Uterus (tissue), 4 donors: Measurements from ENCODE around the gene ZFHX2. TPM values are rescaled to one million over a fixed set of nuclear protein-coding genes. Genes with fewer than 3 reads are reported as not detected.
A peak's percentile ranks its signal among the peaks of the same experiment; 100 is the strongest.

Experiments
- DNase-seq, 2 donors: peaks; one replicate each; pipeline ENCODE4 v3.0.0-alpha.2; 2019 to 2020
- H3K27ac ChIP-seq, 2 donors: fragments of 200-600 bp; sonication (generic); 1 replicate in 1 of 2; 2 replicates in 1 of 2; pipeline ENCODE4 v1.5.1; 2016 to 2018
- H3K27me3 ChIP-seq, 2 donors: fragments of 200-600 bp; sonication (generic); one replicate each; pipeline ENCODE4 v1.5.1; 2018 to 2019; ENCODE audit warnings: control low read depth in 1 of 2
- H3K36me3 ChIP-seq, 2 donors: fragments of 200-600 bp; sonication (generic); one replicate each; pipeline ENCODE4 v1.5.1; 2019; ENCODE audit warnings: control low read depth in 1 of 2
- H3K4me1 ChIP-seq, 2 donors: fragments of 200-600 bp; sonication (generic); one replicate each; pipeline ENCODE4 v1.5.1; 2018 to 2019; ENCODE audit warnings: control low read depth in 1 of 2
- H3K4me3 ChIP-seq, 2 donors: fragments of 200-600 bp; sonication (generic); 1 replicate in 1 of 2; 2 replicates in 1 of 2; pipeline ENCODE4 v1.5.1; 2018 to 2019; ENCODE audit warnings: mild to moderate bottlenecking in 1 of 2
- H3K9me3 ChIP-seq, 2 donors: fragments of 200-600 bp; sonication (generic); one replicate each; pipeline ENCODE4 v1.5.1; 2019; ENCODE audit warnings: control low read depth in 1 of 2
- CTCF ChIP-seq, 4 experiments: fragments of 200-600 bp in 2 of 4; fragments of 450-650 bp in 2 of 4; sonication (generic) in 2 of 4; IDR thresholded peaks; one replicate each; pipeline ENCODE4 v1.5.1; 2016 to 2019; ENCODE audit warnings: antibody characterized with exemption in 4 of 4, mild to moderate bottlenecking in 2 of 4, moderate library complexity in 1 of 4
- POLR2A ChIP-seq, 2 donors: fragments of 450-650 bp; IDR thresholded peaks; one replicate each; pipeline ENCODE4 v1.6.1; 2016; ENCODE audit warnings: antibody characterized with exemption in 2 of 2, mild to moderate bottlenecking in 1 of 2, moderate library complexity in 1 of 2
- intact Hi-C: fragments of 100-400 bp; cut with DNase I; formaldehyde crosslinking; loops from one replicate; pipeline ENCODE4 v1.15.1; 2023; ENCODE audit warnings: low total_unique reads
- total RNA-seq, 4 donors: library from RNA; depleted of rRNA in 3 of 4; stranded (reverse); fragments of >200 nt in 3 of 4; gene quantifications; one replicate each; pipeline versions ENCODE4 v1.1.0 to v1.2.4, GENCODE V29; 2014 to 2023
- donor health status: DM: yes; HTN: yes; CAD: no.

ZFHX2 gene
- total RNA-seq, 4 donors from 2014 or later: 0.35 to 1.7 TPM; not detected in 2

GRCh38 chr14:23568021-23568599 lies 16.5 kb upstream of the ZFHX2 start:
- H3K4me1 ChIP-seq: no peaks in the 10 kb centered on the region
- H3K27ac ChIP-seq: peak overlapping the region; percentile 80 to 86
- H3K4me3 ChIP-seq: peak overlapping the region; percentile 53 to 55
- no peak for DNase-seq
- no peaks in the 10 kb centered on the region for H3K27me3 ChIP-seq
- intact Hi-C loops: no loop called here
- H3K36me3 ChIP-seq: no peaks in the 10 kb centered on the region
- TF ChIP-seq POLR2A (IDR thresholded peaks at IDR 0.05): no peak
- TF ChIP-seq CTCF (IDR thresholded peaks at IDR 0.05): no peak
- no peaks in the 10 kb centered on the region for H3K9me3 ChIP-seq

- Histone ChIP-seq H3K4me3 (peak within 1 kb of the TSS; percentile 53 to 55), H3K27me3 (no peaks in the 10 kb centered on the region), H3K27ac (peak within 1 kb of the TSS; percentile 80 to 86), H3K36me3 (no peaks in the 10 kb centered on the region), H3K4me1 (no peaks in the 10 kb centered on the region), H3K9me3 (no peaks in the 10 kb centered on the region)
- TF ChIP-seq POLR2A (IDR thresholded peaks at IDR 0.05) (peak in 1 of 2 donors; percentile 61), CTCF (IDR thresholded peaks at IDR 0.05) (no peak)
- peak; percentile 89 for DNase-seq
- intact Hi-C loops: no loop called here
Observed at GRCh38 chr14:23567186-23568020, 15.8 kb upstream of the ZFHX2 start, which contains the start of gene AP1G2. Gene AP1G2, minus strand, starts transcription at chr14:23567791. Its CDS starts 477 bp downstream, at chr14:23567314.

GRCh38 chr14:23566778-23567185 lies 15.2 kb upstream of the ZFHX2 start:
- no peak for DNase-seq
- intact Hi-C loops: no loop called here
- peak overlapping the region; percentile 80 to 86 for H3K27ac ChIP-seq

GRCh38 chr14:23566112-23566777 lies 14.7 kb upstream of the ZFHX2 start:
- Histone ChIP-seq H3K36me3 (no peaks in the 10 kb centered on the region), H3K27me3 (no peaks in the 10 kb centered on the region), H3K9me3 (no peaks in the 10 kb centered on the region), H3K27ac (peak overlapping the region; percentile 80 to 86), H3K4me3 (no peak overlapping the region), H3K4me1 (no peaks in the 10 kb centered on the region)
- no peak for DNase-seq
- intact Hi-C loops: no loop called here
- no peak for TF ChIP-seq POLR2A (IDR thresholded peaks at IDR 0.05)

More at GRCh38 chr14:23566778-23567185, 15.2 kb upstream of the ZFHX2 start:
- Histone ChIP-seq H3K27me3 (no peaks in the 10 kb centered on the region), H3K4me1 (no peaks in the 10 kb centered on the region), H3K36me3 (no peaks in the 10 kb centered on the region), H3K9me3 (no peaks in the 10 kb centered on the region), H3K4me3 (peak overlapping the region; percentile 53 to 55)
- peak in 1 of 4 experiments; percentile 19 for TF ChIP-seq CTCF (IDR thresholded peaks at IDR 0.05)
- TF ChIP-seq POLR2A (IDR thresholded peaks at IDR 0.05): no peak

- no peaks in the 10 kb centered on the region for H3K4me1 ChIP-seq
- no peak overlapping the region for H3K27ac ChIP-seq
- no peaks in the 10 kb centered on the region for H3K9me3 ChIP-seq
- H3K27me3 ChIP-seq: no peaks in the 10 kb centered on the region
- intact Hi-C loops: no loop called here
- TF ChIP-seq CTCF (IDR thresholded peaks at IDR 0.05): no peak
- no peak for TF ChIP-seq POLR2A (IDR thresholded peaks at IDR 0.05)
- no peak overlapping the region for H3K4me3 ChIP-seq
- no peak for DNase-seq
- no peaks in the 10 kb centered on the region for H3K36me3 ChIP-seq
Observed at GRCh38 chr14:23565626-23566025, 14.1 kb upstream of the ZFHX2 start.
